ENCODE measurements around the gene UBA6. TPM values are rescaled to one million over a fixed set of nuclear protein-coding genes. Genes with fewer than 3 reads are reported as not detected.

UBA6 gene
- polyA plus RNA-seq, 1 of the 3 experiments (the other 2 are of a cell fraction), result 51.0 TPM

GRCh38 chr4:67581913-67582312 lies 119.0 kb downstream of the UBA6 start (continued):
- TF ChIP-seq, protein P1, sequence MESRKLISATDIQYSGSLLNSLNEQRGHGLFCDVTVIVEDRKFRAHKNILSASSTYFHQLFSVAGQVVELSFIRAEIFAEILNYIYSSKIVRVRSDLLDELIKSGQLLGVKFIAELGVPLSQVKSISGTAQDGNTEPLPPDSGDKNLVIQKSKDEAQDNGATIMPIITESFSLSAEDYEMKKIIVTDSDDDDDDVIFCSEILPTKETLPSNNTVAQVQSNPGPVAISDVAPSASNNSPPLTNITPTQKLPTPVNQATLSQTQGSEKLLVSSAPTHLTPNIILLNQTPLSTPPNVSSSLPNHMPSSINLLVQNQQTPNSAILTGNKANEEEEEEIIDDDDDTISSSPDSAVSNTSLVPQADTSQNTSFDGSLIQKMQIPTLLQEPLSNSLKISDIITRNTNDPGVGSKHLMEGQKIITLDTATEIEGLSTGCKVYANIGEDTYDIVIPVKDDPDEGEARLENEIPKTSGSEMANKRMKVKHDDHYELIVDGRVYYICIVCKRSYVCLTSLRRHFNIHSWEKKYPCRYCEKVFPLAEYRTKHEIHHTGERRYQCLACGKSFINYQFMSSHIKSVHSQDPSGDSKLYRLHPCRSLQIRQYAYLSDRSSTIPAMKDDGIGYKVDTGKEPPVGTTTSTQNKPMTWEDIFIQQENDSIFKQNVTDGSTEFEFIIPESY (IDR thresholded peaks at IDR 0.05; ENCODE audit: borderline replicate concordance, low read depth), result no peak
- TF ChIP-seq RAD21 (IDR thresholded peaks at IDR 0.05; ENCODE audit: low read length) (no peak), MEF2A (IDR thresholded peaks at IDR 0.05; ENCODE audit: borderline replicate concordance, low read depth) (no peak), RXRA (IDR thresholded peaks at IDR 0.05; ENCODE audit: borderline replicate concordance, low read depth) (no peak), FOSL2 (IDR thresholded peaks at IDR 0.05; ENCODE audit: borderline replicate concordance, low read depth) (no peak), RCOR1 (IDR thresholded peaks at IDR 0.05; ENCODE audit: low read length) (no peak), JUND (IDR thresholded peaks at IDR 0.05) (no peak)

DNA sequence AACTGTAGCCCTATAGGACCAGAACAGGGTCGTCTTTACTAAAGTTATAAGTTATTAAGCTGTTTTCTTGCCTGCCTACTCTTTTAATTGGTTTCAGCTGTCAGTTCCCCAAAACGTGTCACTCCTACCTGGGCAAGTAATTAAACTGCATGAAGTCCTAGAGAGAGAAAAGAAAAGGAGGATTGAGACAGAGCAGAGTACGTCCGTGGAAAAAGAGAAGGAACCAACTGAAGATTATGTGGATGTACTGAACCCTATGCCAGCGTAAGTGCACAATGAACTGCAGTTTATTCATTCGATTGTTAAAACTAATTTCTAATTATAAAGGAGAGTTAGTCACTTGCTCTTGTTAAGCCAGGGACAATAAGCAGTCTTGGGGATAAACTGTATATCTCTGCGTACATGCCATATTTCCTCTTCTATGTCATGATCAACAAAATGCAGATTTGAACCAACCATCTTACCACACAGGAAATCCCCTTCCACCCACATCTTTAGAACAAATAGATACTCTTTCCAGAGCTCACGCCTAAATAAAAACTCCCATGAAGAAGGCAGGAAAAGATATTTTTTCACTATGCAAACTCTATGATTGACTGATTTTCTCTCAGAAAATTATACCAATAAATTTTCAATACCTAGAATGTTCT lies 119.6 kb downstream of the UBA6 start:
- Histone ChIP-seq H3K27ac (ENCODE audit: low read depth in 2 of 2, low read length in 1 of 2) (no peak overlapping the region), H3K4me1 (ENCODE audit: control insufficient read depth in 1 of 2, insufficient read depth in 2 of 2, low read depth in 1 of 2, low read length in 1 of 2) (no peaks in the 10 kb centered on the region)

More for the DNA sequence above, 119.6 kb downstream of the UBA6 start:
- H3K4me3 ChIP-seq (ENCODE audit: low read depth in 2 of 2, low read length in 1 of 2), result no peak overlapping the region
- no peaks in the 10 kb centered on the region for H3K79me2 ChIP-seq (ENCODE audit: insufficient read depth)
- no peaks in the 10 kb centered on the region for H3K27me3 ChIP-seq (ENCODE audit: insufficient read depth)
- H3K36me3 ChIP-seq (replicated peaks in 1 of 2; ENCODE audit: control insufficient read depth in 1 of 2, insufficient read depth in 2 of 2, low read length in 1 of 2), result no peaks in the 10 kb centered on the region
- 74% methylated on average over 8 of the region's 8 CpGs for WGBS (ENCODE audit: low lambda C conversion rate)
- POLR2A ChIA-PET, result no interaction called here
- no peaks in the 10 kb centered on the region for H3K9me2 ChIP-seq
- H3K4me2 ChIP-seq, result no peak overlapping the region
- no peaks in the 10 kb centered on the region for H3K9me3 ChIP-seq
- CTCF ChIA-PET, result interaction anchor here (1.2 kb wide), 2 partner anchors 8 to 24 kb away, joined by 3 to 4 read pairs; no protein-coding TSS in a partner anchor
- H3K9ac ChIP-seq, result no peak overlapping the region
- TF ChIP-seq MAX (IDR thresholded peaks at IDR 0.05; ENCODE audit: low read depth) (no peak), SIN3A (IDR thresholded peaks at IDR 0.05; ENCODE audit: borderline replicate concordance, low read depth, low read length) (no peak), CHD2 (IDR thresholded peaks at IDR 0.05; ENCODE audit: low read length, partially characterized antibody) (no peak), EZH2phosphoT487 (IDR thresholded peaks at IDR 0.05; ENCODE audit: borderline replicate concordance, low read depth) (no peak), FOSL2 (IDR thresholded peaks at IDR 0.05; ENCODE audit: borderline replicate concordance, low read depth) (no peak), CTCF (IDR thresholded peaks at IDR 0.05) (no peak), RCOR1 (IDR thresholded peaks at IDR 0.05; ENCODE audit: low read length) (no peak), USF1 (IDR thresholded peaks at IDR 0.05; ENCODE audit: borderline replicate concordance, low read depth) (no peak), EP300 (IDR thresholded peaks at IDR 0.05; ENCODE audit: borderline replicate concordance in 1 of 2, low read depth in 1 of 2, low read length in 1 of 2) (no peak), RFX5 (IDR thresholded peaks at IDR 0.05; ENCODE audit: low read length) (no peak), TAF1 (IDR thresholded peaks at IDR 0.05; ENCODE audit: borderline replicate concordance, low read depth, low read length) (no peak), GATA2 (CRISPR knock-in tag; IDR thresholded peaks at IDR 0.05) (no peak)
- TF ChIP-seq, protein P2, sequence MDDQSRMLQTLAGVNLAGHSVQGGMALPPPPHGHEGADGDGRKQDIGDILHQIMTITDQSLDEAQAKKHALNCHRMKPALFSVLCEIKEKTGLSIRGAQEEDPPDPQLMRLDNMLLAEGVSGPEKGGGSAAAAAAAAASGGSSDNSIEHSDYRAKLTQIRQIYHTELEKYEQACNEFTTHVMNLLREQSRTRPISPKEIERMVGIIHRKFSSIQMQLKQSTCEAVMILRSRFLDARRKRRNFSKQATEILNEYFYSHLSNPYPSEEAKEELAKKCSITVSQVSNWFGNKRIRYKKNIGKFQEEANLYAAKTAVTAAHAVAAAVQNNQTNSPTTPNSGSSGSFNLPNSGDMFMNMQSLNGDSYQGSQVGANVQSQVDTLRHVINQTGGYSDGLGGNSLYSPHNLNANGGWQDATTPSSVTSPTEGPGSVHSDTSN (IDR thresholded peaks at IDR 0.05), result no peak
- TF ChIP-seq, protein P3, sequence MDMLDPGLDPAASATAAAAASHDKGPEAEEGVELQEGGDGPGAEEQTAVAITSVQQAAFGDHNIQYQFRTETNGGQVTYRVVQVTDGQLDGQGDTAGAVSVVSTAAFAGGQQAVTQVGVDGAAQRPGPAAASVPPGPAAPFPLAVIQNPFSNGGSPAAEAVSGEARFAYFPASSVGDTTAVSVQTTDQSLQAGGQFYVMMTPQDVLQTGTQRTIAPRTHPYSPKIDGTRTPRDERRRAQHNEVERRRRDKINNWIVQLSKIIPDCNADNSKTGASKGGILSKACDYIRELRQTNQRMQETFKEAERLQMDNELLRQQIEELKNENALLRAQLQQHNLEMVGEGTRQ (IDR thresholded peaks at IDR 0.05; ENCODE audit: borderline replicate concordance, low read depth, low read length), result no peak
- H3F3A ChIP-seq (replicated peaks; ENCODE audit: insufficient read depth), result no peaks in the 10 kb centered on the region
- H4K20me1 ChIP-seq (ENCODE audit: insufficient read depth), result no peaks in the 10 kb centered on the region
- H2AFZ ChIP-seq (ENCODE audit: low read depth), result no peak overlapping the region
- no peak for DNase-seq
